DOHH2 (cell line): ENCODE data around the gene TRIM27.
"Not testable (repeated sequence)": the region's sequence is repeated elsewhere in the genome, so short reads cannot be mapped to it uniquely, and the experiment has no call there.

ENCODE experiments used
- H3F3A ChIP-seq: fragments of 200-600 bp; sonication (generic), shearing (Covaris generic); 2 replicates; pipeline ENCODE4 v1.6.0; 2016; ENCODE audit warnings: antibody characterized with exemption, mild to moderate bottlenecking; ENCODE audit not compliant: control insufficient read depth, insufficient read depth
- H3K27ac ChIP-seq: fragments of 200-600 bp; sonication (generic); 2 replicates; pipeline ENCODE4 v1.5.1; 2014; ENCODE audit warnings: low read depth, mild to moderate bottlenecking, low read length, moderate library complexity
- H3K27me3 ChIP-seq: fragments of 200-600 bp; sonication (generic); 2 replicates; pipeline ENCODE4 v1.6.1; 2014; ENCODE audit warnings: mild to moderate bottlenecking, low read length, mixed read lengths; ENCODE audit not compliant: control insufficient read depth
- H3K36me3 ChIP-seq: fragments of 200-600 bp; sonication (generic); 2 replicates; pipeline ENCODE4 v1.6.1; 2014; ENCODE audit warnings: mild to moderate bottlenecking, low read length, moderate library complexity, mixed read lengths; ENCODE audit not compliant: control insufficient read depth
- H3K4me1 ChIP-seq: fragments of 200-600 bp; sonication (generic); 2 replicates; pipeline ENCODE4 v1.6.1; 2014; ENCODE audit warnings: mild to moderate bottlenecking, low read length, mixed read lengths; ENCODE audit not compliant: control insufficient read depth
- H3K4me2 ChIP-seq: fragments of 200-600 bp; sonication (generic); 2 replicates; pipeline ENCODE4 v1.6.0; 2014; ENCODE audit warnings: mild to moderate bottlenecking, low read length, moderate library complexity
- H3K4me3 ChIP-seq: fragments of 200-600 bp; sonication (generic); 2 replicates; pipeline ENCODE4 v1.5.1; 2014; ENCODE audit warnings: mild to moderate bottlenecking, low read length, mixed read lengths
- H3K79me2 ChIP-seq: fragments of 200-600 bp; sonication (generic); 2 replicates; pipeline ENCODE4 v1.6.1; 2014; ENCODE audit warnings: mild to moderate bottlenecking, low read length, mixed read lengths; ENCODE audit not compliant: control insufficient read depth
- H3K9me2 ChIP-seq: fragments of 200-600 bp; sonication (generic); replicated peaks from 2 replicates; pipeline ENCODE4 v1.6.1; 2014; ENCODE audit warnings: mild to moderate bottlenecking, low read length, mixed read lengths; ENCODE audit not compliant: control insufficient read depth
- H3K9me3 ChIP-seq: fragments of 200-600 bp; sonication (generic); 2 replicates; pipeline ENCODE4 v1.6.1; 2014; ENCODE audit warnings: antibody characterized with exemption, low read length, mixed read lengths; ENCODE audit not compliant: control insufficient read depth, insufficient read depth
- H4K20me1 ChIP-seq: fragments of 200-600 bp; sonication (generic); 2 replicates; pipeline ENCODE4 v1.6.0; 2014; ENCODE audit warnings: low read depth, mild to moderate bottlenecking, antibody characterized with exemption, low read length, moderate library complexity; ENCODE audit not compliant: control insufficient read depth, insufficient read depth
- EZH2phosphoT487 ChIP-seq: fragments of 200-600 bp; sonication (generic); IDR thresholded peaks from 2 replicates; pipeline ENCODE4 v1.6.1; 2017; ENCODE audit warnings: borderline replicate concordance, mild to moderate bottlenecking, antibody characterized with exemption, low read length, moderate library complexity, mixed read lengths
- TF ChIP-seq, protein P1 (sequence below): fragments of 200-600 bp; sonication (generic); IDR thresholded peaks from one replicate; pipeline ENCODE4 v1.5.1; 2014; ENCODE audit warnings: antibody characterized with exemption, mild to moderate bottlenecking, low read depth, low read length; ENCODE audit not compliant: poor library complexity, severe bottlenecking

The TRIM27 gene

GRCh38 chr6:28923318-28924102 is at the start of gene TRIM27:
TRIM27 (minus strand) TSS chr6:28923985; CDS start chr6:28923632, 353 bp downstream.
- no peaks in the 10 kb centered on the region for H3K9me3 ChIP-seq
- TF ChIP-seq, protein P1, sequence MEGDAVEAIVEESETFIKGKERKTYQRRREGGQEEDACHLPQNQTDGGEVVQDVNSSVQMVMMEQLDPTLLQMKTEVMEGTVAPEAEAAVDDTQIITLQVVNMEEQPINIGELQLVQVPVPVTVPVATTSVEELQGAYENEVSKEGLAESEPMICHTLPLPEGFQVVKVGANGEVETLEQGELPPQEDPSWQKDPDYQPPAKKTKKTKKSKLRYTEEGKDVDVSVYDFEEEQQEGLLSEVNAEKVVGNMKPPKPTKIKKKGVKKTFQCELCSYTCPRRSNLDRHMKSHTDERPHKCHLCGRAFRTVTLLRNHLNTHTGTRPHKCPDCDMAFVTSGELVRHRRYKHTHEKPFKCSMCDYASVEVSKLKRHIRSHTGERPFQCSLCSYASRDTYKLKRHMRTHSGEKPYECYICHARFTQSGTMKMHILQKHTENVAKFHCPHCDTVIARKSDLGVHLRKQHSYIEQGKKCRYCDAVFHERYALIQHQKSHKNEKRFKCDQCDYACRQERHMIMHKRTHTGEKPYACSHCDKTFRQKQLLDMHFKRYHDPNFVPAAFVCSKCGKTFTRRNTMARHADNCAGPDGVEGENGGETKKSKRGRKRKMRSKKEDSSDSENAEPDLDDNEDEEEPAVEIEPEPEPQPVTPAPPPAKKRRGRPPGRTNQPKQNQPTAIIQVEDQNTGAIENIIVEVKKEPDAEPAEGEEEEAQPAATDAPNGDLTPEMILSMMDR = no peak
- no peak for TF ChIP-seq EZH2phosphoT487
- peak within 1 kb of the TSS; percentile 64 for H3K4me2 ChIP-seq
- peaks cover 34% of the 10 kb centered on the region for H3K4me1 ChIP-seq
- no peaks in the 10 kb centered on the region for H3F3A ChIP-seq
- H3K36me3 ChIP-seq = peaks cover 47% of the 10 kb centered on the region
- H3K4me3 ChIP-seq = peak within 1 kb of the TSS; percentile 80
- peaks cover 11% of the 10 kb centered on the region; the same call in 1 of the 2 replicates for H4K20me1 ChIP-seq
- peak within 1 kb of the TSS; percentile 78 for H3K27ac ChIP-seq
- H3K27me3 ChIP-seq = no peaks in the 10 kb centered on the region
- H3K9me2 ChIP-seq = no peaks in the 10 kb centered on the region
- H3K79me2 ChIP-seq = peaks cover 57% of the 10 kb centered on the region

GRCh38 chr6:28970056-28970455 is 46.3 kb upstream of the TRIM27 start:
- not testable (repeated sequence) for H3K4me2 ChIP-seq, H3K27me3 ChIP-seq, H3F3A ChIP-seq, H3K4me3 ChIP-seq, H3K4me1 ChIP-seq, H3K9me2 ChIP-seq, H3K36me3 ChIP-seq, H3K27ac ChIP-seq, H3K79me2 ChIP-seq, H3K9me3 ChIP-seq, H4K20me1 ChIP-seq

DNA sequence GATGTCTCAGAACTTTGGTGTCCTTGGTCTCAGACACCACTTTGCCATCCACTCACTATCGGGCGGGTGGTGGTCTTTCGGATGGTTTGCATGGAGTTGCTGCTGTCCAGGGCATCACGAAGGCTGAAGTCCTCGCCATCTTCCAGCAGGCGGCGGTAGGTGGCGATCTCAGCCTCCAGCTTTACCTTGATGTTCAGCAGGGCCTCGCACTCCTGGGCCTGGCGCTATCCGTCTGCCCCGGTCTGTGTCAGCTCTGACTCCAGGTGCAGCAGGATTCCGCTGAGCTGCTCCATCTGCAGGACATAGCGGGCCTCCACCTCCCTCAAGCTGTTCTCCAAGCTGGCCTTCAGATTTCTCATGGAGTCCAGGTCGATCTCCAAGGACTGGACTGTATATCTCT is 45.3 kb upstream of the TRIM27 start:
- TF ChIP-seq EZH2phosphoT487 = no peak
- TF ChIP-seq, protein P1 = no peak
- no peaks in the 10 kb centered on the region for H3K36me3 ChIP-seq
- H4K20me1 ChIP-seq = no peaks in the 10 kb centered on the region
- no peaks in the 10 kb centered on the region for H3K27me3 ChIP-seq
- no peaks in the 10 kb centered on the region for H3F3A ChIP-seq
- no peak overlapping the region for H3K4me3 ChIP-seq
- no peaks in the 10 kb centered on the region for H3K79me2 ChIP-seq
- peaks cover 6% of the 10 kb centered on the region; the same call in 1 of the 2 replicates for H3K9me3 ChIP-seq
- no peak overlapping the region for H3K27ac ChIP-seq
- no peak overlapping the region for H3K4me2 ChIP-seq
- no peaks in the 10 kb centered on the region for H3K9me2 ChIP-seq
- H3K4me1 ChIP-seq = no peaks in the 10 kb centered on the region

- Histone ChIP-seq H3K27ac (no peak overlapping the region), H3K79me2 (no peaks in the 10 kb centered on the region), H3K9me2 (no peaks in the 10 kb centered on the region), H3K4me3 (no peak overlapping the region), H3K27me3 (no peaks in the 10 kb centered on the region), H3K4me2 (no peak overlapping the region), H3K36me3 (no peaks in the 10 kb centered on the region), H4K20me1 (no peaks in the 10 kb centered on the region), H3K4me1 (no peaks in the 10 kb centered on the region), H3F3A (no peaks in the 10 kb centered on the region), H3K9me3 (peaks cover 6% of the 10 kb centered on the region; the same call in 1 of the 2 replicates)
- no peak for TF ChIP-seq EZH2phosphoT487
- TF ChIP-seq, protein P1 = no peak
Observed at GRCh38 chr6:28968476-28968875, 44.7 kb upstream of the TRIM27 start.
